Superior temporal gyrus (tissue), 1 donor: ENCODE measurements around the gene PODXL2.

Experiments
- DNase-seq: peaks from one replicate; pipeline ENCODE4 v3.0.0-alpha.2; 2016; ENCODE audit errors: extremely low spot score

Gene PODXL2

GRCh38 chr3:127709320-127710060 lies 80.5 kb downstream of the PODXL2 start:
- DNase-seq = no peak

- no peak for DNase-seq
Observed at GRCh38 chr3:127710155-127710941, 81.4 kb downstream of the PODXL2 start.

GRCh38 chr3:127711021-127711695 lies 82.2 kb downstream of the PODXL2 start:
- DNase-seq = no peak

GRCh38 chr3:127711896-127712295 lies 82.9 kb downstream of the PODXL2 start:
- DNase-seq = no peak

GRCh38 chr3:127712461-127712860 lies 83.5 kb downstream of the PODXL2 start:
- no peak for DNase-seq

GRCh38 chr3:127712881-127713771 lies 84.1 kb downstream of the PODXL2 start:
- DNase-seq = no peak

- DNase-seq = no peak
Observed at GRCh38 chr3:127714125-127714571, 85.2 kb downstream of the PODXL2 start.

- DNase-seq = no peak
Observed at GRCh38 chr3:127714866-127715265, 85.9 kb downstream of the PODXL2 start.

- DNase-seq = no peak
Observed at GRCh38 chr3:127715532-127715931, 86.5 kb downstream of the PODXL2 start.

GRCh38 chr3:127716384-127716783 lies 87.4 kb downstream of the PODXL2 start:
- DNase-seq = no peak

- DNase-seq = no peak
Observed at GRCh38 chr3:127717357-127718244, 88.6 kb downstream of the PODXL2 start.

GRCh38 chr3:127718245-127718915 lies 89.4 kb downstream of the PODXL2 start:
- DNase-seq = no peak

GRCh38 chr3:127718916-127719290 lies 89.9 kb downstream of the PODXL2 start:
- no peak for DNase-seq

GRCh38 chr3:127719369-127719768 lies 90.4 kb downstream of the PODXL2 start:
- DNase-seq = no peak

GRCh38 chr3:127720161-127720823 lies 91.3 kb downstream of the PODXL2 start:
- no peak for DNase-seq

- no peak for DNase-seq
Observed at GRCh38 chr3:127720985-127721935, 92.3 kb downstream of the PODXL2 start.

GRCh38 chr3:127722091-127722784 lies 93.3 kb downstream of the PODXL2 start:
- no peak for DNase-seq
